ENCODE results near the gene RNU6-9.

RNU6-9 gene

GRCh38 chr19:936175-936546 is 42.9 kb downstream of the RNU6-9 start:
- no peak for DNase-seq (ENCODE audit: low spot score)

- DNase-seq (ENCODE audit: low spot score) = no peak
These were observed 44.0 kb downstream of the RNU6-9 start for GRCh38 chr19:937259-937694.

- DNase-seq (ENCODE audit: low spot score) = no peak
These were observed 45.1 kb downstream of the RNU6-9 start for GRCh38 chr19:938233-938923.

GRCh38 chr19:939439-939838 is 46.2 kb downstream of the RNU6-9 start:
- no peak for DNase-seq (ENCODE audit: low spot score)

- DNase-seq (ENCODE audit: low spot score) = no peak
These were observed 46.6 kb downstream of the RNU6-9 start for GRCh38 chr19:939922-940321.

- DNase-seq (ENCODE audit: low spot score) = peak; percentile 95
These were observed 47.5 kb downstream of the RNU6-9 start for GRCh38 chr19:940591-941291.

- DNase-seq (ENCODE audit: low spot score) = no peak
These were observed 48.2 kb downstream of the RNU6-9 start for GRCh38 chr19:941292-942132.

GRCh38 chr19:942133-942645 is 48.9 kb downstream of the RNU6-9 start:
- no peak for DNase-seq (ENCODE audit: low spot score)
